Pancreas (tissue), 10 donors: ENCODE data around the gene P2RY2. TPM values are rescaled to one million over a fixed set of nuclear protein-coding genes. Genes with fewer than 3 reads are reported as not detected.

ENCODE experiments used
- ATAC-seq, 4 donors: fragments of 200-7000 bp; cut with Tn5 transposase; one replicate each; pipeline versions ENCODE4 v1.8.0 to v1.9.1; 2020; ENCODE audit warnings: mild to moderate bottlenecking in 4 of 4, moderate library complexity in 4 of 4
- DNase-seq, 6 donors: peaks; one replicate each; pipeline ENCODE4 v3.0.0-alpha.2; 2020
- FAIRE-seq: peaks from 2 replicates; lab custom pipeline; 2012; peaks lifted over from hg19 to GRCh38; lab: Jason Lieb, UNC
- H3K27ac ChIP-seq, 4 donors: fragments of 200-600 bp; sonication (generic); 1 replicate in 3 of 4; 2 replicates in 1 of 4; pipeline versions ENCODE4 v1.5.0 to v1.8.0; 2020
- H3K27me3 ChIP-seq, 4 donors: fragments of 200-600 bp; one replicate each; pipeline ENCODE4 v1.8.0; 2021
- H3K36me3 ChIP-seq, 3 donors: fragments of 200-600 bp; sonication (generic) in 1 of 3; one replicate each; pipeline versions ENCODE4 v1.5.0 to v1.8.0; 2020 to 2021
- H3K4me1 ChIP-seq, 3 donors: fragments of 200-600 bp; one replicate each; pipeline ENCODE4 v1.8.0; 2021
- H3K4me3 ChIP-seq, 4 donors: fragments of 200-600 bp; sonication (generic) in 2 of 4; one replicate each; pipeline versions ENCODE4 v1.5.0 to v1.8.0; 2020 to 2021
- H3K9me3 ChIP-seq, 4 donors: fragments of 200-600 bp; one replicate each; pipeline ENCODE4 v1.8.0; 2021
- WGBS, 2 donors: extraction: QIAGEN DNeasy Blood & Tissue Kit; methylation state at CpG; one replicate each; pipeline ENCODE4 v1.1.7; 2013; 5-methylcytosine and 5-hydroxymethylcytosine counted together
- intact Hi-C, 3 donors: fragments of 100-400 bp; cut with DNase I; formaldehyde crosslinking; loops; one replicate each; pipeline versions ENCODE4 v1.11.1 to v1.14.2; 2022
- polyA plus RNA-seq, 2 donors: library from polyadenylated mRNA; stranded (reverse); fragments of 200-250 nt; gene quantifications; one replicate each; pipeline ENCODE4 v1.2.3, GENCODE V29; 2013
- total RNA-seq, 6 donors: library from RNA; stranded (reverse); fragmentation: NEBNext Ultra II Directional in 4 of 6; extraction: Animal tissue kit (Norgen Biotek cat#: 25700) in 4 of 6; gene quantifications; one replicate each; pipeline versions ENCODE4 v1.2.1 to v1.2.4, GENCODE V29; 2021 to 2023
- TF ChIP-seq, protein P1 (sequence below), 4 donors: fragments of 200-600 bp; sonication (generic) in 3 of 4; IDR thresholded peaks; one replicate each; pipeline versions ENCODE4 v1.5.0 to v1.8.0; 2021; ENCODE audit warnings: antibody characterized with exemption in 4 of 4
- donor health status: healthy with polysubstance abuse.
- donor health status: DM: no; HTN: no; CAD: no; lungs with moderate emphysema.
- donor health status: DM: no; HTN: no; CAD: no.
- donor health status: control.
- donor health status: control.
- donor health status: Bipolar disorder and iron deficiency.
- donor health status: DM: yes; HTN: yes; CAD: no.
- donor health status: DM: no; HTN: no; CAD: no.
- donor health status: DM: no; HTN: no; CAD: no.
- donor health status: DM: yes; HTN: yes; CAD: no.

Gene P2RY2
- total and polyA plus RNA-seq, 8 donors: 0.24 to 2.0 (median 0.47) TPM

DNA sequence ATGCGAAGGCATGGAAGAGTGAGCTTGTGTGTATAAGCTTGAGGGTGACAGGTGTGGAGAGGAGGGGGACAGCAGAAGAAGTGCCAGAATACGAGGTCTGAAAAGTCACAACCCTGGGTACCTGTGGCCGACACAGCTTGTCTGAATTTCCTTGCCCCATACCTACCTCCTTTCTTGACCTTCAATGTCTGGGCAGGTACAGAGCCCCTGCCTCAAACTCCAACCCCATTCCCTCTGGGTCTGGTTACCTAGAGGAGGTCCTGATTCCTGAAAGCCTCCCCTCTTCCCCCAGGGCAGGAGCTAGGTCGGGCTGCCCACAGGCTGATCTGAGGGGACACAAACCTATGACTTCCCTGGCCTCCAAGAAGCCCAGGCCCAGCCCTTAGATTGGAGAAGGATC is 39.4 kb upstream of the P2RY2 start:
- Histone ChIP-seq H3K4me1 (peaks cover 0 to 23% (median 0%) of the 10 kb centered on the region in 3 donors), H3K27me3 (no peaks in the 10 kb centered on the region), H3K27ac (no peak overlapping the region), H3K36me3 (no peaks in the 10 kb centered on the region), H3K9me3 (no peaks in the 10 kb centered on the region), H3K4me3 (no peak overlapping the region)
- intact Hi-C loops: loop anchor here (2.0 to 10.0 kb wide), 5 partner anchors 251 to 354 kb away; no protein-coding TSS in a partner anchor
- DNase-seq: peak in 1 of 6 donors; percentile 21
- TF ChIP-seq, protein P1, sequence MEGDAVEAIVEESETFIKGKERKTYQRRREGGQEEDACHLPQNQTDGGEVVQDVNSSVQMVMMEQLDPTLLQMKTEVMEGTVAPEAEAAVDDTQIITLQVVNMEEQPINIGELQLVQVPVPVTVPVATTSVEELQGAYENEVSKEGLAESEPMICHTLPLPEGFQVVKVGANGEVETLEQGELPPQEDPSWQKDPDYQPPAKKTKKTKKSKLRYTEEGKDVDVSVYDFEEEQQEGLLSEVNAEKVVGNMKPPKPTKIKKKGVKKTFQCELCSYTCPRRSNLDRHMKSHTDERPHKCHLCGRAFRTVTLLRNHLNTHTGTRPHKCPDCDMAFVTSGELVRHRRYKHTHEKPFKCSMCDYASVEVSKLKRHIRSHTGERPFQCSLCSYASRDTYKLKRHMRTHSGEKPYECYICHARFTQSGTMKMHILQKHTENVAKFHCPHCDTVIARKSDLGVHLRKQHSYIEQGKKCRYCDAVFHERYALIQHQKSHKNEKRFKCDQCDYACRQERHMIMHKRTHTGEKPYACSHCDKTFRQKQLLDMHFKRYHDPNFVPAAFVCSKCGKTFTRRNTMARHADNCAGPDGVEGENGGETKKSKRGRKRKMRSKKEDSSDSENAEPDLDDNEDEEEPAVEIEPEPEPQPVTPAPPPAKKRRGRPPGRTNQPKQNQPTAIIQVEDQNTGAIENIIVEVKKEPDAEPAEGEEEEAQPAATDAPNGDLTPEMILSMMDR (IDR thresholded peaks at IDR 0.05): no peak
- 61 to 62% methylated on average over 4 of the region's 4 CpGs for WGBS, 2 donors
- no peak for FAIRE-seq
- no peak for ATAC-seq

DNA sequence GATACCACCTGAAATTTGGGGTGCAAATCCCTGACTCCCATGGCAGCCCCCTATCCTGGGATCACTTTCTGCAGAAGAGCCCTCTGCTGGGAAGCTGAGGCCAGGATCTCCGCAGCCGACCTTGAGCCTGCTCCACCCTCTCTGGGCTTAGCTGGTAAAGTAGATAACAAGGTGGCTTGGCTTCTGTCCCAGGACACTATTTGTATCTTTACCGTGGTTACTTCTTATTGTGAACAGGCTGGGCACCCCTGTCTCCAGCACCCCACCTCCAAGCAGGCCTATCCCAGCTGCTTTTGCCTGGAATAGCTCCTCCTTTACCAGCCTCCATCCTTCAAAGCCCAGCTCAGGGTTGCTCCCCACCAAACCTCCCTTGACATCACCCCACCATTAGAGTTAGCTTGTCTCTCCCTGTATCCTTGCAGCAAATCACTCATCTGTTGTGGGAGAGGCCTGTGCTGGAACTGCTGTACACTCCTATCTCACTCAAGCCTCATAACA is 35.2 kb upstream of the P2RY2 start:
- ATAC-seq (peak; percentile 29 to 63 (median 44)), DNase-seq (peak in 3 of 6 donors; percentile 58 to 61 (median 58)), FAIRE-seq (no peak)
- 14 to 16% methylated on average over 3 of the region's 3 CpGs for WGBS, 2 donors
- intact Hi-C loops: loop anchor here in 1 of 3 donors (10.0 kb wide), 2 partner anchors 62 to 258 kb away; no protein-coding TSS in a partner anchor
- Histone ChIP-seq H3K36me3 (no peaks in the 10 kb centered on the region), H3K4me3 (no peak overlapping the region), H3K9me3 (no peaks in the 10 kb centered on the region), H3K27ac (no peak overlapping the region), H3K27me3 (no peaks in the 10 kb centered on the region), H3K4me1 (peaks cover 0 to 4% (median 0%) of the 10 kb centered on the region in 3 donors)
- TF ChIP-seq, protein P1 (IDR thresholded peaks at IDR 0.05): no peak

DNA sequence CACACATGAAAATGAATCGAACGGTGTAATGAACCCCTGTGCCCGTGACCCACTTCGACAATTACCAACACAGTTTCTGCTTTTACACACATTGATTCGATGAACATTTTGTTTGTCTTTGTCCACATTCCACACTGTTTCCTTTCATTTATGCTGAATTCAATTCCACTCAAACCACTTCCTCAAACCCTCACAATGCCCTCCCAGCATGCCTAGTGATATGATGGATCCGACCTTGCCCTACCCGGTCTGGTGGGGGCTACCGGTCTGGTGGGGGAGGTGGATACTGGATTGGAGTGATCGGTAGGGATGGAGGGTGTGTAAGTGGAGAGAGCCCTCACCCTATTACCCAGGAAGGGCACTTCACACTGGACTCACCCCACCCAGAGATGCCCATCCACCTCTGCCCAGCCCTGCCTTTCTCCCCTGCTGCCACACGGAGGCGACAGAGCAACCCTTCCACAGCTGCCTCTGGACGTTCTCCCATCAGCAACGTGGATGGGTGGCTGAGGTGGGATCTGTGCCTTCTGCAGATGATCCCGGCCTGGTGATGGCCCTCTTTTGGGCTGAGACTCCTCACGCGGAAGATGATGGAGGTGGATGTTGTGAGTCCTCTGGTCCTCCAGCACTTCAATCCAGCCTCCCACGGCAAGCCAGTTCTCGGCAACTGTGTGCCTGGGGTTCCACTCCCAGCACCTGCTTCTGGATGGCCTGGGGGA is 33.0 kb upstream of the P2RY2 start:
- peak; percentile 45 to 85 (median 70) for DNase-seq
- no peaks in the 10 kb centered on the region for H3K9me3 ChIP-seq
- ATAC-seq: peak; percentile 83 to 91 (median 90)
- WGBS, 2 donors: 26 to 32% methylated on average over 18 of the region's 18 CpGs
- TF ChIP-seq, protein P1 (IDR thresholded peaks at IDR 0.05): peak; percentile 72 to 86 (median 75)
- no peaks in the 10 kb centered on the region for H3K36me3 ChIP-seq
- no peak for FAIRE-seq
- H3K27ac ChIP-seq: peak overlapping the region in 1 of 4 donors; percentile 39
- H3K4me1 ChIP-seq: peaks cover 0 to 3% (median 0%) of the 10 kb centered on the region in 3 donors
- H3K27me3 ChIP-seq: no peaks in the 10 kb centered on the region
- intact Hi-C loops: loop anchor here (5.0 to 10.0 kb wide), 4 partner anchors 52 to 260 kb away; no protein-coding TSS in a partner anchor
- no peak overlapping the region for H3K4me3 ChIP-seq

DNA sequence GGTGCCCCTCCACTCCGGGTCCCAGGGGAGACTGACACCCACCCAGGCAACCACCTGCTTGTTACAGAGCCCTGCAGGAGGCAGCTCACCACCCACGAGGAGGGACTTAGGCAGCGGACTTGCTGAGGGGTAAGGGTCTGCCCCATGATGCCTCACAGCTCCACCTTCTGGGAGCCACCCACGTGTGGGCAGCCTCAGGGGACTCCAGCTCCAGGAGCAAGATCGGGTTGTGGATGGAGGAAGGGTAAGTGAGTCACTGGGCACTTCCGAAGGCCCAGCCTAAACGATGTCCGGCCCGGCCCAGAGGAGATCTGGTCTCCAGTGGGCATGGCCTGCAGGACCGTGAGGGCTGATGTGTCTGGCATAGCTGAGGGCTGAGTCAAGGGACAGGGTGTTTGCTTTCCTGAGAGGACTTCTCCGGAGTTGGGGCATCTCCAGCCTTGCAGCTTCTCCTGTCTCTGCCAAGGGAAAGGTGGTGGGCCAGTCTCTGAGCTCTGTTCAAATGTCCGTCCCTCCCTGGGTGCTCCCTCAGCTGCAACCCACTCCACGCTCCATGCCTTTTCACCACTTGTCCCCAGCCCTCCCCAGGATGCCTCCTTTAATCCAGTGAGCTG is 32.3 kb upstream of the P2RY2 start:
- Histone ChIP-seq H3K36me3 (no peaks in the 10 kb centered on the region), H3K27me3 (no peaks in the 10 kb centered on the region), H3K27ac (no peak overlapping the region), H3K4me3 (no peak overlapping the region), H3K9me3 (no peaks in the 10 kb centered on the region), H3K4me1 (peaks cover 0 to 3% (median 0%) of the 10 kb centered on the region in 3 donors)
- WGBS, 2 donors: 59 to 67% methylated on average over 13 of the region's 13 CpGs
- TF ChIP-seq, protein P1 (IDR thresholded peaks at IDR 0.05): no peak
- ATAC-seq: no peak
- FAIRE-seq: no peak
- intact Hi-C loops: loop anchor here (5.0 to 10.0 kb wide), 4 partner anchors 52 to 261 kb away; no protein-coding TSS in a partner anchor
- DNase-seq: no peak
